Stimulated activated naive CD8-positive, alpha-beta T cell treated with anti-CD3 and anti-CD28 coated beads, Interleukin-15, Interleukin-2, amounts not matched to agents 100 ng/mL and 50 ng/mL, for 24 hours (primary cell): ENCODE measurements around the gene MAD2L2.

ENCODE experiments used
- H3K27ac Mint-ChIP-seq: one replicate; pipeline ENCODE4 v1.8.0; 2021; ENCODE audit warnings: mild to moderate bottlenecking, mixed read lengths
- H3K27me3 Mint-ChIP-seq: one replicate; pipeline ENCODE4 v1.8.0; 2021; ENCODE audit warnings: mixed read lengths
- H3K36me3 Mint-ChIP-seq: one replicate; pipeline ENCODE4 v1.8.0; 2021; ENCODE audit warnings: low read depth, mixed read lengths
- H3K4me1 Mint-ChIP-seq: one replicate; pipeline ENCODE4 v1.8.0; 2021; ENCODE audit warnings: low read depth, mixed read lengths
- H3K4me3 Mint-ChIP-seq: one replicate; pipeline ENCODE4 v1.8.0; 2021; ENCODE audit warnings: mild to moderate bottlenecking, mixed read lengths
- H3K9me3 Mint-ChIP-seq: one replicate; pipeline ENCODE4 v1.8.0; 2021; ENCODE audit warnings: mixed read lengths

MAD2L2 gene

GRCh38 chr1:11681071-11681771 lies at the start of gene MAD2L2:
MAD2L2 (minus strand) TSS chr1:11681148; CDS start chr1:11680601, 547 bp downstream.
- H3K27me3 Mint-ChIP-seq: peaks cover 3% of the 10 kb centered on the region
- no peaks in the 10 kb centered on the region for H3K9me3 Mint-ChIP-seq
- peaks cover 25% of the 10 kb centered on the region for H3K4me1 Mint-ChIP-seq
- peak within 1 kb of the TSS; percentile 85 for H3K4me3 Mint-ChIP-seq
- H3K36me3 Mint-ChIP-seq: peaks cover 4% of the 10 kb centered on the region
- peak within 1 kb of the TSS; percentile 78 for H3K27ac Mint-ChIP-seq

- no peaks in the 10 kb centered on the region for H3K9me3 Mint-ChIP-seq
- peak overlapping the region; percentile 71 for H3K4me3 Mint-ChIP-seq
- peak overlapping the region; percentile 68 for H3K27ac Mint-ChIP-seq
- no peaks in the 10 kb centered on the region for H3K36me3 Mint-ChIP-seq
- peaks cover 50% of the 10 kb centered on the region for H3K4me1 Mint-ChIP-seq
- no peaks in the 10 kb centered on the region for H3K27me3 Mint-ChIP-seq
These were observed 49.5 kb upstream of the MAD2L2 start for GRCh38 chr1:11730429-11730891.

GRCh38 chr1:11729498-11730428 lies 48.8 kb upstream of the MAD2L2 start:
- Mint-ChIP-seq H3K27me3 (no peaks in the 10 kb centered on the region), H3K4me1 (peaks cover 50% of the 10 kb centered on the region), H3K36me3 (no peaks in the 10 kb centered on the region), H3K4me3 (peak overlapping the region; percentile 71), H3K27ac (peak overlapping the region; percentile 68), H3K9me3 (no peaks in the 10 kb centered on the region)

- Mint-ChIP-seq H3K4me3 (no peak overlapping the region), H3K4me1 (peaks cover 50% of the 10 kb centered on the region), H3K27ac (no peak overlapping the region), H3K36me3 (no peaks in the 10 kb centered on the region), H3K9me3 (no peaks in the 10 kb centered on the region), H3K27me3 (no peaks in the 10 kb centered on the region)
These were observed 48.2 kb upstream of the MAD2L2 start for GRCh38 chr1:11729155-11729497.

- peaks cover 44% of the 10 kb centered on the region for H3K4me1 Mint-ChIP-seq
- no peak overlapping the region for H3K4me3 Mint-ChIP-seq
These were observed 47.3 kb upstream of the MAD2L2 start for GRCh38 chr1:11728126-11728806.

GRCh38 chr1:11727119-11727518 lies 46.2 kb upstream of the MAD2L2 start:
- H3K4me1 Mint-ChIP-seq: peaks cover 32% of the 10 kb centered on the region
- H3K27me3 Mint-ChIP-seq: no peaks in the 10 kb centered on the region
- H3K4me3 Mint-ChIP-seq: no peak overlapping the region
- no peaks in the 10 kb centered on the region for H3K9me3 Mint-ChIP-seq
- H3K36me3 Mint-ChIP-seq: no peaks in the 10 kb centered on the region
- no peak overlapping the region for H3K27ac Mint-ChIP-seq

More at GRCh38 chr1:11728126-11728806, 47.3 kb upstream of the MAD2L2 start:
- Mint-ChIP-seq H3K27ac (no peak overlapping the region), H3K9me3 (no peaks in the 10 kb centered on the region), H3K36me3 (no peaks in the 10 kb centered on the region), H3K27me3 (no peaks in the 10 kb centered on the region)

- peaks cover 19% of the 10 kb centered on the region for H3K4me1 Mint-ChIP-seq
- H3K4me3 Mint-ChIP-seq: no peak overlapping the region
- no peaks in the 10 kb centered on the region for H3K27me3 Mint-ChIP-seq
- no peak overlapping the region for H3K27ac Mint-ChIP-seq
- no peaks in the 10 kb centered on the region for H3K9me3 Mint-ChIP-seq
- no peaks in the 10 kb centered on the region for H3K36me3 Mint-ChIP-seq
These were observed 44.7 kb upstream of the MAD2L2 start for GRCh38 chr1:11725616-11726015.

GRCh38 chr1:11722538-11722937 lies 41.6 kb upstream of the MAD2L2 start:
- Mint-ChIP-seq H3K27ac (no peak overlapping the region), H3K4me3 (no peak overlapping the region), H3K36me3 (no peaks in the 10 kb centered on the region), H3K27me3 (no peaks in the 10 kb centered on the region), H3K9me3 (no peaks in the 10 kb centered on the region), H3K4me1 (peaks cover 18% of the 10 kb centered on the region)

GRCh38 chr1:11721311-11721710 lies 40.4 kb upstream of the MAD2L2 start:
- Mint-ChIP-seq H3K27ac (no peak overlapping the region), H3K27me3 (no peaks in the 10 kb centered on the region), H3K4me3 (no peak overlapping the region), H3K9me3 (no peaks in the 10 kb centered on the region), H3K4me1 (peaks cover 18% of the 10 kb centered on the region), H3K36me3 (no peaks in the 10 kb centered on the region)

- Mint-ChIP-seq H3K27ac (no peak overlapping the region), H3K4me3 (no peak overlapping the region), H3K27me3 (no peaks in the 10 kb centered on the region), H3K4me1 (peaks cover 18% of the 10 kb centered on the region), H3K9me3 (no peaks in the 10 kb centered on the region), H3K36me3 (no peaks in the 10 kb centered on the region)
These were observed 39.6 kb upstream of the MAD2L2 start for GRCh38 chr1:11720525-11720924.

GRCh38 chr1:11720033-11720376 lies 39.1 kb upstream of the MAD2L2 start:
- peak overlapping the region; percentile 91 for H3K27ac Mint-ChIP-seq
- peaks cover 15% of the 10 kb centered on the region for H3K4me1 Mint-ChIP-seq
- H3K4me3 Mint-ChIP-seq: no peak overlapping the region
- no peaks in the 10 kb centered on the region for H3K36me3 Mint-ChIP-seq
- H3K9me3 Mint-ChIP-seq: no peaks in the 10 kb centered on the region
- H3K27me3 Mint-ChIP-seq: no peaks in the 10 kb centered on the region

- Mint-ChIP-seq H3K27ac (peak overlapping the region; percentile 91), H3K36me3 (no peaks in the 10 kb centered on the region), H3K27me3 (no peaks in the 10 kb centered on the region), H3K4me1 (peaks cover 15% of the 10 kb centered on the region), H3K4me3 (peak overlapping the region; percentile 76), H3K9me3 (no peaks in the 10 kb centered on the region)
These were observed 38.5 kb upstream of the MAD2L2 start for GRCh38 chr1:11719313-11720032.

- Mint-ChIP-seq H3K4me1 (peaks cover 14% of the 10 kb centered on the region), H3K27me3 (no peaks in the 10 kb centered on the region), H3K4me3 (no peak overlapping the region), H3K27ac (no peak overlapping the region), H3K9me3 (no peaks in the 10 kb centered on the region), H3K36me3 (no peaks in the 10 kb centered on the region)
These were observed 34.1 kb upstream of the MAD2L2 start for GRCh38 chr1:11714831-11715575.

- Mint-ChIP-seq H3K4me1 (no peaks in the 10 kb centered on the region), H3K4me3 (no peak overlapping the region), H3K27me3 (no peaks in the 10 kb centered on the region), H3K27ac (no peak overlapping the region), H3K9me3 (no peaks in the 10 kb centered on the region), H3K36me3 (no peaks in the 10 kb centered on the region)
These were observed 32.1 kb upstream of the MAD2L2 start for GRCh38 chr1:11713095-11713494.
